SU-DHL-6 (cell line): ENCODE data around the gene MUC6.

Source experiments
- H2AFZ ChIP-seq: fragments of 200-600 bp; sonication (generic); 2 replicates; pipeline ENCODE4 v1.6.1; 2014; ENCODE audit warnings: low read depth, mild to moderate bottlenecking, moderate library complexity, mixed read lengths, antibody characterized with exemption, low read length; ENCODE audit not compliant: severe bottlenecking
- H3F3A ChIP-seq: fragments of 200-600 bp; shearing (Covaris generic); 2 replicates; pipeline ENCODE4 v1.6.0; 2016; ENCODE audit warnings: antibody characterized with exemption, mild to moderate bottlenecking; ENCODE audit not compliant: insufficient read depth
- H3K27ac ChIP-seq: fragments of 200-600 bp; sonication (generic); 2 replicates; pipeline ENCODE4 v1.5.1; 2016; ENCODE audit warnings: low read depth, mild to moderate bottlenecking, low read length, moderate library complexity, mixed read lengths
- H3K27me3 ChIP-seq: fragments of 200-600 bp; sonication (generic), shearing (Covaris generic); 2 replicates; pipeline ENCODE4 v1.6.0; 2014; ENCODE audit warnings: mild to moderate bottlenecking, low read length
- H3K36me3 ChIP-seq: fragments of 200-600 bp; sonication (generic); 2 replicates; pipeline ENCODE4 v1.6.1; 2014; ENCODE audit warnings: mild to moderate bottlenecking, low read length, mixed read lengths
- H3K4me2 ChIP-seq: fragments of 300-600, 200-600 bp; shearing (Covaris generic), sonication (generic); 2 replicates; pipeline ENCODE4 v1.6.0; 2014; ENCODE audit warnings: low read length, low read depth, mild to moderate bottlenecking; ENCODE audit not compliant: poor library complexity, severe bottlenecking
- H3K4me3 ChIP-seq: fragments of 200-600 bp; sonication (generic); 2 replicates; pipeline ENCODE4 v1.5.1; 2014; ENCODE audit warnings: antibody characterized with exemption, low read length, mild to moderate bottlenecking, mixed read lengths; ENCODE audit not compliant: insufficient read depth, poor library complexity, severe bottlenecking
- H3K79me2 ChIP-seq: fragments of 200-600 bp; sonication (generic); 2 replicates; pipeline ENCODE4 v1.6.1; 2014; ENCODE audit warnings: mild to moderate bottlenecking, low read length, moderate library complexity; ENCODE audit not compliant: insufficient read depth
- H3K9ac ChIP-seq: fragments of 200-600 bp; sonication (generic); 2 replicates; pipeline ENCODE4 v1.7.0; 2014; ENCODE audit warnings: mild to moderate bottlenecking, low read length
- H3K9me2 ChIP-seq: fragments of 200-600 bp; sonication (generic); replicated peaks from 2 replicates; pipeline ENCODE4 v1.6.1; 2014; ENCODE audit warnings: low read length; ENCODE audit not compliant: insufficient read depth
- H3K9me3 ChIP-seq: fragments of 200-600 bp; sonication (generic); 2 replicates; pipeline ENCODE4 v1.6.1; 2014; ENCODE audit warnings: low read length, mixed read lengths; ENCODE audit not compliant: insufficient read depth
- H4K20me1 ChIP-seq: fragments of 200-600 bp; sonication (generic); 2 replicates; pipeline ENCODE4 v1.6.1; 2014; ENCODE audit warnings: low read depth, mild to moderate bottlenecking, antibody characterized with exemption, low read length, moderate library complexity, mixed read lengths
- EZH2phosphoT487 ChIP-seq: fragments of 200-600 bp; sonication (generic), shearing (Covaris generic); conservative IDR thresholded peaks from 2 replicates; pipeline ENCODE4 v1.6.1; 2018; ENCODE audit warnings: mild to moderate bottlenecking, antibody characterized with exemption, low read length, moderate library complexity, mixed read lengths
- TF ChIP-seq, protein P1 (sequence below): fragments of 200-600 bp; sonication (generic); IDR thresholded peaks from one replicate; pipeline ENCODE4 v1.5.1; 2017; ENCODE audit warnings: antibody characterized with exemption, mild to moderate bottlenecking, low read length, moderate library complexity; ENCODE audit not compliant: insufficient read depth, poor library complexity, severe bottlenecking

Gene MUC6

DNA sequence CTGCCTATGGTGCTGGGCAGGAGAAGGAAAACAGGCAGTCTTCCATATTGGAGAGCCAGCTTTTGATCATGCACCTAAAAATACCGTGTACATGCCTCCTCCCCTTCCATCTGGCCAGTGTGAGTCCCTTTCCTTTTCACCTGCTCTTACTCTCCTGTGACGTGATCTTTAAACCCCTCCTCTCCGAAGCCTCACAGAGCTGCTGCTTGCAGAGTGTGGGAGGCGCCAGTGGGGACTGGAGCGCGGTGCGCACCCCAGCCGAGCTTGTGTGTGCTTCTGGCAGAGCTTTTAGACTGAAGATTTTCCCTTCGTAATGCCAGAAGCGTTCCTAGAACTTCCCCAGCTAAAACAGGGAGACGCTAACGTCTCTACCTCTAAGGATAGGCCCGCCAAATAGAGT is 29.8 kb downstream of the MUC6 start:
- TF ChIP-seq, protein P1, sequence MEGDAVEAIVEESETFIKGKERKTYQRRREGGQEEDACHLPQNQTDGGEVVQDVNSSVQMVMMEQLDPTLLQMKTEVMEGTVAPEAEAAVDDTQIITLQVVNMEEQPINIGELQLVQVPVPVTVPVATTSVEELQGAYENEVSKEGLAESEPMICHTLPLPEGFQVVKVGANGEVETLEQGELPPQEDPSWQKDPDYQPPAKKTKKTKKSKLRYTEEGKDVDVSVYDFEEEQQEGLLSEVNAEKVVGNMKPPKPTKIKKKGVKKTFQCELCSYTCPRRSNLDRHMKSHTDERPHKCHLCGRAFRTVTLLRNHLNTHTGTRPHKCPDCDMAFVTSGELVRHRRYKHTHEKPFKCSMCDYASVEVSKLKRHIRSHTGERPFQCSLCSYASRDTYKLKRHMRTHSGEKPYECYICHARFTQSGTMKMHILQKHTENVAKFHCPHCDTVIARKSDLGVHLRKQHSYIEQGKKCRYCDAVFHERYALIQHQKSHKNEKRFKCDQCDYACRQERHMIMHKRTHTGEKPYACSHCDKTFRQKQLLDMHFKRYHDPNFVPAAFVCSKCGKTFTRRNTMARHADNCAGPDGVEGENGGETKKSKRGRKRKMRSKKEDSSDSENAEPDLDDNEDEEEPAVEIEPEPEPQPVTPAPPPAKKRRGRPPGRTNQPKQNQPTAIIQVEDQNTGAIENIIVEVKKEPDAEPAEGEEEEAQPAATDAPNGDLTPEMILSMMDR, result no peak
- no peak for TF ChIP-seq EZH2phosphoT487
- no peaks in the 10 kb centered on the region for H3K79me2 ChIP-seq
- H3K27ac ChIP-seq, result no peak overlapping the region
- no peaks in the 10 kb centered on the region for H3K27me3 ChIP-seq
- H3K9ac ChIP-seq, result no peak overlapping the region
- no peaks in the 10 kb centered on the region for H3F3A ChIP-seq
- no peak overlapping the region for H2AFZ ChIP-seq
- no peak overlapping the region for H3K4me2 ChIP-seq
- H3K4me3 ChIP-seq, result no peak overlapping the region
- H3K36me3 ChIP-seq, result peaks cover 3% of the 10 kb centered on the region; the same call in 1 of the 2 replicates
- H3K9me3 ChIP-seq, result no peaks in the 10 kb centered on the region
- H4K20me1 ChIP-seq, result no peaks in the 10 kb centered on the region
- no peaks in the 10 kb centered on the region for H3K9me2 ChIP-seq

DNA sequence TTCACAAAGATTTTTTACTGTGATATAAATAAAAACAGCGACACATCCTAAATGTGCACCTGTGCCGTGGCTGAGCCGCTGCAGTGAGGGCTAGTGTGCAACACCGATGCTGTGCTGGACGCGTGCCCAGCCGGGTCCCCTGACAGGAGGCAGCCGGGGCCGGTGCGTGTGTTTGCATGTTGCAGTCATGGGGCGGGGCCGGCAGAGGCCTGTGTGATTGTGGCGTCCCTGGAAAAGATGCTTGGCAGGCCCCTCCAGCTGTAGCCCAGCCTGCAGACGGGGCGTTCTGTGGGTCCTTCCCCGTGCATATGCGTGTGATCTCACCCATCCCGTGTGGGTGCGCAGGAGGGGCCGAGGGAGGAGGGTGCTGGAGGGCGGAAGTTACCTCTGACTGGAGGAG is 30.6 kb downstream of the MUC6 start:
- H3K4me3 ChIP-seq, result no peak overlapping the region
- no peak overlapping the region for H3K27ac ChIP-seq
- TF ChIP-seq EZH2phosphoT487, result no peak
- TF ChIP-seq, protein P1, result no peak
- H3K9me3 ChIP-seq, result no peaks in the 10 kb centered on the region
- H4K20me1 ChIP-seq, result no peaks in the 10 kb centered on the region
- H3K79me2 ChIP-seq, result no peaks in the 10 kb centered on the region
- no peaks in the 10 kb centered on the region for H3F3A ChIP-seq
- H3K4me2 ChIP-seq, result no peak overlapping the region
- no peaks in the 10 kb centered on the region for H3K27me3 ChIP-seq
- H3K9me2 ChIP-seq, result no peaks in the 10 kb centered on the region
- H2AFZ ChIP-seq, result no peak overlapping the region
- no peak overlapping the region for H3K9ac ChIP-seq
- peaks cover 3% of the 10 kb centered on the region; the same call in 1 of the 2 replicates for H3K36me3 ChIP-seq

DNA sequence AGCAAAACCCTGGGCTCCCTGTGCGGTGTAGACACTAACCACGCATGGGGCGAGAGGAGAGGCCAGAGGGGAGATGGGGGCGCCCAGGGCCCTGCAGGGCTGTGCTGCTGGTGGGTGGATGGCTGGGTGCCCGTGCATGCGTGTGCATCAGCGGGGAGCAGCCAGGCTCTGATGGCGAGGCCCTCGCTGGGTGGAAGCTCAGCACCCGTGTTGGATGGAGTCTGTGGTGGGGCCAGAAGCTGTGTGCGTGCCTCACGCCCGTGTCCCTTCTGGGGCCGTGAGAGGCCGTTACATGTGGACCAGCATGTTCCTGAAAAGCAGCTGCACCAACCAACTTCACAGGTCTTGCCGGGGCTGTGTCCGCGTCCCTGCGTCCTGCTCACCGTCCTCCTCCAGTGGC is 33.4 kb downstream of the MUC6 start:
- Histone ChIP-seq H3K27ac (no peak overlapping the region), H3K79me2 (no peaks in the 10 kb centered on the region), H2AFZ (no peak overlapping the region), H4K20me1 (no peaks in the 10 kb centered on the region), H3K4me3 (no peak overlapping the region), H3K9me2 (no peaks in the 10 kb centered on the region), H3K9ac (no peak overlapping the region), H3K4me2 (no peak overlapping the region), H3K9me3 (no peaks in the 10 kb centered on the region), H3K36me3 (peaks cover 3% of the 10 kb centered on the region; the same call in 1 of the 2 replicates), H3K27me3 (no peaks in the 10 kb centered on the region), H3F3A (no peaks in the 10 kb centered on the region)
- TF ChIP-seq, protein P1, result no peak
- no peak for TF ChIP-seq EZH2phosphoT487
